Measurements from ENCODE around the gene FAM131A. TPM values are rescaled to one million over a fixed set of nuclear protein-coding genes. Genes with fewer than 3 reads are reported as not detected.

The FAM131A gene
- total and polyA plus RNA-seq, 4 donors: 35.4 to 57.3 (median 46.9) TPM

DNA sequence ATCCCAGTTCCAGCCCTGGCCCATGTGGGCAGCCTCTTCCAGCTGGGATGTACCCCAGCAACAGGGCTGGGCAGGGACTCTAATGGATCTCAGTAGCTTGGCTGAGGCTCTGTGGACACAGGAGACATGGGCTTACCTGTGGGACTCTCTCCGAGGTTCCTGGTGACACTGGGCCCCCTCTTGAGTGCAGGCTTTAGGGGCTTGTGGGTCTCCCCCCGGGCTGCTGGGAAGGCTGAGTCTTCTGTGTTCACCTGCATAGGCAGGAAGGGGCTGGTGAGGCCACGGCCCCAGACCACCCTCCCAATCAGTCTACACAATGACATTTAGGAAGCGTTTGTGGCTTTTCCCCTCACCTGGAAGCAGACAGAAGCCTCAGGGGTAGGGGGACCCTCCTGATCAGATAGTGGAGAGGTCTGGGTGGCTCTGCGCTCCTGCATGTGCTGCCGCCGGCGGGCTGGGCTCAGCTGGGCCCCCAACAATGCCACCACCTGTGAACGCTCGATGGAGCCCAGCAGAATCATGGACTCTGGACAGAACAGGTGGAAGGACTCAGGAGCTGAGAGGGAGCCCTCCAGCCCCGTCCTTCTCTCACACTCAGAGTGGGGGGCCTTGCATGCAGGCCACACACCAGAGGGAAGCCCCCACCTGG lies 15.6 kb downstream of the FAM131A start:
- 95% methylated on average over 9 of the region's 11 CpGs for WGBS (ENCODE audit: insufficient coverage)

DNA sequence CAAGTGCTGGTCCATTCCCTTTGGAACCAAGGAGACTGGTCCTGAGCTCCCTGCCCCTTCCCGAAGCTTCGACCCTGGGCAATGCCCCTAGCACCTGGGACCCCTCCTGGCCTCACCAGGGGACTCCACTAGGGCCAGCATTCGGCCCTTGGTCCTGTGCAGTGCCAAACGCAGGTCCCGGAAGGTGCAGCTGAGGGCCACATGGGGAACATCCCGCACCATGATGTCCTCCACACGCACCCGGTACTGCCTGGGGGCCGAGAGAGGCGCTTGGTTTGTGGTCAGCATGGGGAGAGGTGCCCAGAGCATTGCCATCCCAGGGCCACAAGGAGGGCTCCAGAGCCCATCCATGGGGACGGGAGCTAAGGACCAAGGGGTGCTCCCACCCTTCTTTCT lies 16.1 kb downstream of the FAM131A start:
- no peak overlapping the region for H3K27ac ChIP-seq (ENCODE audit: low read depth, low read length)
- 93% methylated on average over 11 of the region's 11 CpGs for WGBS (ENCODE audit: insufficient coverage)

More for the DNA sequence above, 15.6 kb downstream of the FAM131A start:
- Histone ChIP-seq H3K36me3 (ENCODE audit: control insufficient read depth, insufficient read depth, low read length) (peaks cover 71% of the 10 kb centered on the region), H3K9me3 (ENCODE audit: control insufficient read depth, insufficient read depth, low read length) (no peaks in the 10 kb centered on the region), H3K27ac (ENCODE audit: low read depth, low read length) (no peak overlapping the region), H3K4me3 (ENCODE audit: low read depth, low read length) (no peak overlapping the region), H3K4me1 (ENCODE audit: control insufficient read depth, insufficient read depth, low read length) (peaks cover 23% of the 10 kb centered on the region), H3K27me3 (ENCODE audit: control insufficient read depth, insufficient read depth, low read length) (no peaks in the 10 kb centered on the region)
- no peak for DNase-seq (ENCODE audit: low read depth in 4 of 6, low spot score in 6 of 6)

DNA sequence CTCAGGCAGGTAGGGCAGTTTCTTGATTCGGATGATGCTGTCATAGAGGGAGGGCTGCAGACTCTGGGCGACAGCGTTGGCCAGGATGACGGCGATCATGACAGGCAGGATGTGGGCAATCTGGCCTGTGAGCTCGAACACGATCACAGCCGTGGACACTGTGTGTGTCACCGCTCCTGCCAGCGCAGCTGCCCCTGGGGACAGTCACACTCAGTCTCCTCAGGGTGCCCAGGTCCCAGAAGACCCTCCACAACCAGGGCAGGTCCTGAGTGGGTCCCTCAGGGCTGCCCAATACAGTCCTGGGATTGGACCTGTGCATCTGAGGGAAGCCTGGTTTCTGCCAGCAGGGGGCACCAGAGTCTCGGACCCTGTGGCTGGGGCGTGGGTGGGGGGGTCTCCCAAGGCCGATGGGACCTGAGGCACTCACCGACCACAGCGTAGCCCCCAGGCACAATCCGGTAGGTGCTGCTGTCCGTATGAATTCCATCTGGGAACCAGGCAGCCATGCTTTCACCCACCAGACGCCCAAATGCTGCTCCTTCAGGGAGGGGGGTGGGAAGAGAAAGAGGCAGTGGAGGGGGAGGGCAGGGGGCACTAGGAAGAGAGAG lies 16.8 kb downstream of the FAM131A start:
- H3K9me3 ChIP-seq (ENCODE audit: control insufficient read depth, insufficient read depth, low read length): no peaks in the 10 kb centered on the region
- H3K4me1 ChIP-seq (ENCODE audit: control insufficient read depth, insufficient read depth, low read length): peaks cover 28% of the 10 kb centered on the region
- H3K27me3 ChIP-seq (ENCODE audit: control insufficient read depth, insufficient read depth, low read length): no peaks in the 10 kb centered on the region
- peaks cover 81% of the 10 kb centered on the region for H3K36me3 ChIP-seq (ENCODE audit: control insufficient read depth, insufficient read depth, low read length)
- H3K27ac ChIP-seq (ENCODE audit: low read depth, low read length): no peak overlapping the region
- DNase-seq (ENCODE audit: low read depth in 4 of 6, low spot score in 6 of 6): no peak
- H3K4me3 ChIP-seq (ENCODE audit: low read depth, low read length): no peak overlapping the region
- WGBS (ENCODE audit: insufficient coverage): 75% methylated on average over 13 of the region's 18 CpGs

More for the DNA sequence above, 16.1 kb downstream of the FAM131A start:
- Histone ChIP-seq H3K9me3 (ENCODE audit: control insufficient read depth, insufficient read depth, low read length) (no peaks in the 10 kb centered on the region), H3K4me3 (ENCODE audit: low read depth, low read length) (no peak overlapping the region), H3K4me1 (ENCODE audit: control insufficient read depth, insufficient read depth, low read length) (peaks cover 23% of the 10 kb centered on the region), H3K27me3 (ENCODE audit: control insufficient read depth, insufficient read depth, low read length) (no peaks in the 10 kb centered on the region), H3K36me3 (ENCODE audit: control insufficient read depth, insufficient read depth, low read length) (peaks cover 76% of the 10 kb centered on the region)
- no peak for DNase-seq (ENCODE audit: low read depth in 4 of 6, low spot score in 6 of 6)

DNA sequence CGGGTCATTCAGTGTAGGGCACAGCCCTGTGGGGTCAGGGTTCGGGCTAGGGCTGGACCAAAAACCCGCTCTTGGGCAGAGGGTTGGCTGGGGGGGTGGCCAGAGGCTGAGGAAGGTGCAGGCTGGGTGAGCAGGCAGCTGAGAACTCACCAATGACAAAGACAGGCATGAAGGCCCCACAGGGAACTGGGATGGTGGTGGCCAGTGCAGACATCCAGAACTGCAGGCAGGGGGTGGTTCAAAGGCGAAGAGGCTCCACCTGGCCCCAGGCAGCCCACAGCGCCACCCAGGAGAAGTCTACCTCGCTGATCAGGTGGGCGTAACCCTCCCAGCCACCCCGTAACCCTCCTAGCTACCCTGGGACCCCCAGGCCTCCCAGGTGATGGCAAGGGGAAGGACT lies 17.4 kb downstream of the FAM131A start:
- no peak overlapping the region for H3K4me3 ChIP-seq (ENCODE audit: low read depth, low read length)
- no peaks in the 10 kb centered on the region for H3K27me3 ChIP-seq (ENCODE audit: control insufficient read depth, insufficient read depth, low read length)
- H3K4me1 ChIP-seq (ENCODE audit: control insufficient read depth, insufficient read depth, low read length): peaks cover 34% of the 10 kb centered on the region
- DNase-seq (ENCODE audit: low read depth in 4 of 6, low spot score in 6 of 6): no peak
- WGBS (ENCODE audit: insufficient coverage): 73% methylated on average over 4 of the region's 8 CpGs
- H3K9me3 ChIP-seq (ENCODE audit: control insufficient read depth, insufficient read depth, low read length): no peaks in the 10 kb centered on the region
- H3K27ac ChIP-seq (ENCODE audit: low read depth, low read length): no peak overlapping the region
- H3K36me3 ChIP-seq (ENCODE audit: control insufficient read depth, insufficient read depth, low read length): peaks cover 84% of the 10 kb centered on the region

DNA sequence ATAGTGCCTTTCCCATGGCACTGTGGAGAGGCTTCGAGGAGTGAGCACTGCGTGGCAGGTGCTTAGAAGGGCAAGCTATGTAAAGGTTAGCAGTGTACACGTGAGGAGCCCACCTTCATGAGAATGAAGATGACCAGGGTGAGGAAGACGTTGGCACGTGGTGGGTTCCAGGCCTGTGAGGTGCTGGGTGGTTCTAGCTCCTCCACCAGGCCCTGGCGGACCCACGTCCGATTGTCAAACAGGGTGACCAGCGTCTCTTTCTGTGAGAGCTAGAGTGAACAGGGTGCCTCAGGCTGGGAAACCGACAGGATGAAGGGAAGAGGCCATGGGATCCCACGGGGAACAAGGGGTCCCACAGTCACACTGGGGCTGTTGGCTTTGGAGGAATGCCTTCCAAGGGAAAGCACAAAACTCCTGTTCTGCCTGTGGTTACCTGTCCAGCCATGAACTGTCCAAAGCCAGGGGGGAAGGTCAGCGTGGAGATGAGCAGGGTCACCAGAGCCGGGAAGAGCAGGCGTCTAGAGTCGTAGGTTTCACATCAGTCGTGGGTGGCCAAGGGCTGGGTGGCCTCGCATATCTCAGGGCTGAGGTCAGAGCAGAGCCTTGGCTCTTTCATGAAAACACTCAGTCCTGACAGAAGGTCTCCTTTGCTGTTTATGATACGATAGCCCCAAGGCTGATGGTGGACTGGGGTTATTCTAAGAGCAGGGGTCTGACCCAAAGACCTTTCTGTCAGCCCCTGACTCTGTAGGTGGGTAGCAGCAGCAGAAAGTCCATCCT lies 18.1 kb downstream of the FAM131A start:
- H3K4me1 ChIP-seq (ENCODE audit: control insufficient read depth, insufficient read depth, low read length): peaks cover 40% of the 10 kb centered on the region
- no peak overlapping the region for H3K27ac ChIP-seq (ENCODE audit: low read depth, low read length)
- no peaks in the 10 kb centered on the region for H3K9me3 ChIP-seq (ENCODE audit: control insufficient read depth, insufficient read depth, low read length)
- no peaks in the 10 kb centered on the region for H3K27me3 ChIP-seq (ENCODE audit: control insufficient read depth, insufficient read depth, low read length)
- no peak overlapping the region for H3K4me3 ChIP-seq (ENCODE audit: low read depth, low read length)
- peaks cover 84% of the 10 kb centered on the region for H3K36me3 ChIP-seq (ENCODE audit: control insufficient read depth, insufficient read depth, low read length)
- no peak for DNase-seq (ENCODE audit: low read depth in 4 of 6, low spot score in 6 of 6)
- WGBS (ENCODE audit: insufficient coverage): 85% methylated on average over 17 of the region's 18 CpGs

DNA sequence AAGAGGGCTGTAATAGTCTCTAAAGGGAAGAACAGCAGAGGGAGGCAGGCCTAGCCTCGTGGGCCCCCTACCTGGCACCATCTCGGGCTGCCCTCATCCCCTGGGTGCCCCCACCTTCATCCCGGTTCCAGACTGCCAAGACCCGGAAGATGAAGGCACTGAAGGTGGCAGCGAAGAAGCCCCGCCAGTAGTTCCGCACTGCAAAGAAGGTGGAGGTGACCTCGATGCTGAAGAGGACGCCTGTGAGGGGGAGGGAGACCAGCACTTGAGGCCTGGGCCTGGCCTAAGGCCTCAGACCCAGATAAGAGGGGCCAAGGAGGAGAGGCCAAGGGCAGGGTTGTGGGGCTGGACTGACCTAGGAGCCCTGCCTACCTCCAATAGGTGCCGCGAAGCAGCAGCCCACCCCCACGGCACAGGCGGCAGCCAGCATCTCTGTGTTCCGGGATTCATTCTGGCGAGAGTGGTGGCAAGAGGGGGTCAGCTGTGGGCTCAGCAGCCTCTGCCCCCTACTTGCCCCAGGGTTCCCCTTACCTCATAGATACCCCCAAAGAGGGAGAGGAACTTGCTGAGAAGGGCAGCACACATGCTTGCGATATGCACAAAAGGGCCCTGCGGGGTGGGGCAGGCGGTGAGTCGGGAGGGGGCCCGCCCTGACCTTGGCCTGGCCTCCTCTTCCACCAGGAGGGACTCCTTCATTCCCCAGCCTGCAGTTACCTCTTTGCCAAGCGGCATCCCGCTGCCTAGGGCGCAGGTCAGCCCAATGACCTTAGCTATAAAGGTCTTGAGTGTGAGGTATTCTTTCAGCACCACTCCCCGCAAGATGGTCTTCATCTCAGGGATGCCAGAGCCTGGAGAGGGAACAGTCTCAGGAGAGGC lies 20.1 kb downstream of the FAM131A start:
- DNase-seq (ENCODE audit: low read depth in 4 of 6, low spot score in 6 of 6): no peak
- Histone ChIP-seq H3K36me3 (ENCODE audit: control insufficient read depth, insufficient read depth, low read length) (peaks cover 68% of the 10 kb centered on the region), H3K27ac (ENCODE audit: low read depth, low read length) (no peak overlapping the region), H3K27me3 (ENCODE audit: control insufficient read depth, insufficient read depth, low read length) (no peaks in the 10 kb centered on the region), H3K4me1 (ENCODE audit: control insufficient read depth, insufficient read depth, low read length) (peaks cover 41% of the 10 kb centered on the region), H3K9me3 (ENCODE audit: control insufficient read depth, insufficient read depth, low read length) (no peaks in the 10 kb centered on the region), H3K4me3 (ENCODE audit: low read depth, low read length) (no peak overlapping the region)
- 89% methylated on average over 16 of the region's 24 CpGs for WGBS (ENCODE audit: insufficient coverage)

DNA sequence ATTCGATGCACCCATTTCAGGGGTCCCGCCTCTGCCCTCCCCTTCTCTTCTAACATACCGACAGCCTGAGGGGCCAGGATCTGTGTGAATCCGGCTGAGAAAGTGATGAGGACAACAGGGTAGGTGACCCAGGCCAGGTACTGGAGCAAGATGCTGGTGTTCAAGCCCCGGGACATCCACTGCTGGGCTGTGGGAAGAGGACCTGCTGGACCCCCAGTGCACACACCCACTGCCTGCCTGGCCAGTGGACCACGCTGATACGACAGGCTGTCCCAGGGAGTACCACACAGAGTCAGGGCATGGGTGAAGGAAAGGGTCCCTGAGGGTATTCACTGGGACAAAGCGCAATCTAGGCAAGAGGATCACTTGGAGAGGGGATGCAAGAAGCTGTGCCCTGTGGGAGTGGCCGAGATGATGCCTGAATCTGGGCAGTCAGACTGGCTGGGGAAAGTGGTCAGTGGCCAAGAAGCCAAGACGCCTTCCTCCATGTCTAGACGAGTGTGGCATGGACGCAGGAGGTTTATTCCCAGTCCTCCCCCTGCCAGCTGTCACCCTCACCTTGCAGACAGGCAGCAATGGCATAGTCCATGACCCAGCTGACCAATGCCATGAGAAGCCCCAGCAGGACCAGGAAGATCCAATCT lies 20.8 kb downstream of the FAM131A start:
- H3K36me3 ChIP-seq (ENCODE audit: control insufficient read depth, insufficient read depth, low read length): peaks cover 61% of the 10 kb centered on the region
- no peak overlapping the region for H3K4me3 ChIP-seq (ENCODE audit: low read depth, low read length)
- H3K4me1 ChIP-seq (ENCODE audit: control insufficient read depth, insufficient read depth, low read length): peaks cover 39% of the 10 kb centered on the region
- WGBS (ENCODE audit: insufficient coverage): 98% methylated on average over 12 of the region's 12 CpGs
- H3K27me3 ChIP-seq (ENCODE audit: control insufficient read depth, insufficient read depth, low read length): no peaks in the 10 kb centered on the region
- no peak overlapping the region for H3K27ac ChIP-seq (ENCODE audit: low read depth, low read length)
- DNase-seq (ENCODE audit: low read depth in 4 of 6, low spot score in 6 of 6): no peak
- no peaks in the 10 kb centered on the region for H3K9me3 ChIP-seq (ENCODE audit: control insufficient read depth, insufficient read depth, low read length)

DNA sequence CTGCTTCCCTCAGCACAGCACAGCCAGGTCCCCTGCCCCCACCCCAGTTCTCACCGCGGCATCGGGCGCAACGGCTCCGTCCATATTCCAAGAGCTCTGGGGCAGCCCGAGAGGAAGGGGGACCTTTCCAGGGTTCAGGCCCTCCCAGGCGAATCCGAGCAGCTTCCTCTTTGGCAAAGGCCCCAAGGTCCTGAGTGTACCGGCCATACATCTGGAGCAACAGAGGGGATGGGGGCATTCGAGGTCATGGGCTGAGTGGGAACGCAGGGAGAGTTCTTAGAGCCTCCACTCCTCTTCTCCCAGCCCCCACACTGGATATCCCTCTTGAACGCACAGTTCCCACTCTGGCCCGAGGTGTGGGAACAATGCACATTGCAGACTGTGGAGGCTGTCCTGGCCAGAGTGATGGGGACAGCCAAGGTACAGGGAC lies 21.5 kb downstream of the FAM131A start:
- no peak for DNase-seq (ENCODE audit: low read depth in 4 of 6, low spot score in 6 of 6)
- Histone ChIP-seq H3K36me3 (ENCODE audit: control insufficient read depth, insufficient read depth, low read length) (peaks cover 57% of the 10 kb centered on the region), H3K27ac (ENCODE audit: low read depth, low read length) (no peak overlapping the region), H3K9me3 (ENCODE audit: control insufficient read depth, insufficient read depth, low read length) (no peaks in the 10 kb centered on the region), H3K4me1 (ENCODE audit: control insufficient read depth, insufficient read depth, low read length) (peaks cover 44% of the 10 kb centered on the region), H3K4me3 (ENCODE audit: low read depth, low read length) (no peak overlapping the region), H3K27me3 (ENCODE audit: control insufficient read depth, insufficient read depth, low read length) (no peaks in the 10 kb centered on the region)
- WGBS (ENCODE audit: insufficient coverage): 63% methylated on average over 10 of the region's 14 CpGs

DNA sequence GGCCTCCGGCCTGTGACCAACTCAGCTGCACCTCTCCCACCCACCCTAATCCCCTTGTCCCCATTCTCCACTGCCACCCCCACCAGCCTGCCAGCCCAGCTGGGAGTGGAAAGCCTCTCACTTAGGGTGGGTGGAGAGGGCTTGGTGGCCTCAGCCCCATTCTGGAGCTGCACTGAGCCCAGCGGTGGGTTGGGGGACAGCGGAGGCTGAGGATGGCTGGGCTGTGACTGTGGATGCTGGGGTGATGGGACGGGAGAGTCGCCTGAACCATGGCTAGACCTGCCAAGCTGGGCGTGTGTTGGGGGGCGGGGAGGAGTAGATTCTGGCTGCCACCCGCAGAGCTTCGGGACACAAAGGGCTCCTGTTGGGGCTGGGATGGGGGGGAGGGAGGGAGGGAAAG lies 22.2 kb downstream of the FAM131A start:
- 9% methylated on average over 8 of the region's 9 CpGs for WGBS (ENCODE audit: insufficient coverage)
- no peak overlapping the region for H3K27ac ChIP-seq (ENCODE audit: low read depth, low read length)
- DNase-seq (ENCODE audit: low read depth in 4 of 6, low spot score in 6 of 6): peak in 2 of 6 donors; percentile 41 to 51
- H3K4me3 ChIP-seq (ENCODE audit: low read depth, low read length): no peak overlapping the region
- peaks cover 52% of the 10 kb centered on the region for H3K36me3 ChIP-seq (ENCODE audit: control insufficient read depth, insufficient read depth, low read length)
- peaks cover 46% of the 10 kb centered on the region for H3K4me1 ChIP-seq (ENCODE audit: control insufficient read depth, insufficient read depth, low read length)
- H3K9me3 ChIP-seq (ENCODE audit: control insufficient read depth, insufficient read depth, low read length): no peaks in the 10 kb centered on the region
- no peaks in the 10 kb centered on the region for H3K27me3 ChIP-seq (ENCODE audit: control insufficient read depth, insufficient read depth, low read length)
